ENCODE results near the gene BCL3. TPM values are rescaled to one million over a fixed set of nuclear protein-coding genes. Genes with fewer than 3 reads are reported as not detected.

Gene BCL3
- total RNA-seq, 4 donors from 2014 or later = 26.6 to 88.9 (median 51.4) TPM

GRCh38 chr19:44752123-44752815 is 3.8 kb downstream of the BCL3 start:
- peak overlapping the region in 3 of 4 donors; percentile 48 to 70 (median 69) for H3K4me3 ChIP-seq
- H3K27me3 ChIP-seq = no peaks in the 10 kb centered on the region
- peaks cover 10 to 52% (median 22%) of the 10 kb centered on the region in 3 donors for H3K36me3 ChIP-seq
- TF ChIP-seq POLR2A (IDR thresholded peaks at IDR 0.05) (no peak), CTCF (IDR thresholded peaks at IDR 0.05) (no peak)
- no peaks in the 10 kb centered on the region for H3K9me3 ChIP-seq
- intact Hi-C loops (cut with DNase I) = no loop called here
- no peak for DNase-seq
- peaks cover 64 to 95% (median 66%) of the 10 kb centered on the region in 3 donors for H3K4me1 ChIP-seq
- WGBS, 2 donors = 44 to 58% methylated on average over 8 of the region's 8 CpGs
- H3K27ac ChIP-seq = peak overlapping the region; percentile 90 to 100 (median 95)

GRCh38 chr19:44752816-44753625 is 4.5 kb downstream of the BCL3 start:
- intact Hi-C loops (cut with DNase I) = no loop called here
- H3K27ac ChIP-seq = peak overlapping the region; percentile 90 to 100 (median 95)
- DNase-seq = peak; percentile 83
- H3K4me1 ChIP-seq = peaks cover 68 to 95% (median 72%) of the 10 kb centered on the region in 3 donors
- no peaks in the 10 kb centered on the region for H3K27me3 ChIP-seq
- H3K36me3 ChIP-seq = peaks cover 15 to 60% (median 30%) of the 10 kb centered on the region in 3 donors
- H3K9me3 ChIP-seq = no peaks in the 10 kb centered on the region
- peak in 1 of 4 donors; percentile 54 for TF ChIP-seq POLR2A (IDR thresholded peaks at IDR 0.05)
- TF ChIP-seq CTCF (IDR thresholded peaks at IDR 0.05) = peak in 1 of 6 experiments; percentile 18
- WGBS, 2 donors = 12 to 26% methylated on average over 5 to 7 of the region's 18 CpGs
- H3K4me3 ChIP-seq = peak overlapping the region; percentile 22 to 70 (median 58)

GRCh38 chr19:44753626-44753931 is 5.1 kb downstream of the BCL3 start:
- intact Hi-C loops (cut with DNase I) = no loop called here
- DNase-seq = no peak
- H3K9me3 ChIP-seq = no peaks in the 10 kb centered on the region
- peaks cover 19 to 65% (median 35%) of the 10 kb centered on the region in 3 donors for H3K36me3 ChIP-seq
- TF ChIP-seq CTCF (IDR thresholded peaks at IDR 0.05) (no peak), POLR2A (IDR thresholded peaks at IDR 0.05) (no peak)
- peak overlapping the region; percentile 90 to 100 (median 95) for H3K27ac ChIP-seq
- no peaks in the 10 kb centered on the region for H3K27me3 ChIP-seq
- peaks cover 71 to 97% (median 78%) of the 10 kb centered on the region in 3 donors for H3K4me1 ChIP-seq
- peak overlapping the region; percentile 22 to 70 (median 58) for H3K4me3 ChIP-seq
- 0% methylated on average over 1 to 3 of the region's 11 CpGs for WGBS, 2 donors

GRCh38 chr19:44753932-44754749 is 5.6 kb downstream of the BCL3 start:
- Histone ChIP-seq H3K4me1 (peaks cover 77 to 100% (median 79%) of the 10 kb centered on the region in 3 donors), H3K9me3 (no peaks in the 10 kb centered on the region), H3K27ac (peak overlapping the region; percentile 90 to 100 (median 95)), H3K36me3 (peaks cover 24 to 71% (median 40%) of the 10 kb centered on the region in 3 donors), H3K4me3 (peak overlapping the region; percentile 22 to 70 (median 58)), H3K27me3 (no peaks in the 10 kb centered on the region)
- DNase-seq = peak; percentile 79
- intact Hi-C loops (cut with DNase I) = no loop called here
- TF ChIP-seq CTCF (IDR thresholded peaks at IDR 0.05) (no peak), POLR2A (IDR thresholded peaks at IDR 0.05) (peak in 1 of 4 donors; percentile 68)
- 0 to 1% methylated on average over 10 to 19 of the region's 33 CpGs for WGBS, 2 donors
